Islet precursor cell (in vitro differentiated cells): ENCODE results near the gene KCNMA1.
"Not testable (repeated sequence)": the region's sequence is repeated elsewhere in the genome, so short reads cannot be mapped to it uniquely, and the experiment has no call there.

Source experiments
- DNase-seq: peaks from one replicate; pipeline ENCODE4 v3.0.0-alpha.2; 2018

The KCNMA1 gene

DNA sequence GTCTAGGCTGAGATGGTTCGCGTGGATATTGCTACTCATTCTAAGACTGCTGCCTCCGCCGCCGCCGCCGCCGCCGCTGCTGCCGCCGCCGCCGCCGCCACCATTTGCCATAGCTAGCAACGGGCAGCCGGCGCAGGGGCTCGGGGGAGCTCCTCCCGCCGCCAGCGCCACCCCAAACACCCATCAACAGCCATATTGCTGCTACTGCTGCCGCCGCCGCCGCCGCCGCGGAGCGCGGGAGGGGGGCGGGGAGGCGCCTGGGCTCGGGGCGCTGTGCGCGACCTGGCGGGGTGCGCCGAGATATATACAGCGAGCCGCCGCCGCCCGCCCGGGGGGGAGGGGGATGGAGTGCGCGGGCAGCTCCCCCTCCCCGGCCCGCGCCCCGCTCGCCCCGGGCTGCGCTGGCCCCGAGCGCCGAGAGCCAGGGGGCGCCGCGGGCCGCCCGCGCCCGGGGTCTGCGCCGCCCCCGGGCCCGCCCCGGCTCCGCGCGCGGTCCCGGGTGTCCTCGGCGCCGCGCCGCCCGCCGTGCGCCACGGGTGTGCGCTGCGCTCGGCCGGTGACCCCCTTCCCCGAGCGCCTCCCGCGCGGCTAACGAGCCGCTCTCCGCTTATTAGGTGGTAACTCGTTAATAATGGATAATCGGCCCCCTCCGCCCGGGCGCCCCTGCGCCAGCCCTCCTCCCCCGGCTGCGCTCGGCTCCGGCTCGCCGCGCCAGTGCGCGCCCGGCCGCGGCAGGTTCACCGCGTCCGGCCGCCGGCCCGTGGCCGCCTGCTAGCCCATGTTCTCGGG, at the start of gene KCNMA1:
KCNMA1 (minus strand) TSS at position 277 of the 789 bp plus-strand sequence.
- DNase-seq: peak; percentile 65

DNA sequence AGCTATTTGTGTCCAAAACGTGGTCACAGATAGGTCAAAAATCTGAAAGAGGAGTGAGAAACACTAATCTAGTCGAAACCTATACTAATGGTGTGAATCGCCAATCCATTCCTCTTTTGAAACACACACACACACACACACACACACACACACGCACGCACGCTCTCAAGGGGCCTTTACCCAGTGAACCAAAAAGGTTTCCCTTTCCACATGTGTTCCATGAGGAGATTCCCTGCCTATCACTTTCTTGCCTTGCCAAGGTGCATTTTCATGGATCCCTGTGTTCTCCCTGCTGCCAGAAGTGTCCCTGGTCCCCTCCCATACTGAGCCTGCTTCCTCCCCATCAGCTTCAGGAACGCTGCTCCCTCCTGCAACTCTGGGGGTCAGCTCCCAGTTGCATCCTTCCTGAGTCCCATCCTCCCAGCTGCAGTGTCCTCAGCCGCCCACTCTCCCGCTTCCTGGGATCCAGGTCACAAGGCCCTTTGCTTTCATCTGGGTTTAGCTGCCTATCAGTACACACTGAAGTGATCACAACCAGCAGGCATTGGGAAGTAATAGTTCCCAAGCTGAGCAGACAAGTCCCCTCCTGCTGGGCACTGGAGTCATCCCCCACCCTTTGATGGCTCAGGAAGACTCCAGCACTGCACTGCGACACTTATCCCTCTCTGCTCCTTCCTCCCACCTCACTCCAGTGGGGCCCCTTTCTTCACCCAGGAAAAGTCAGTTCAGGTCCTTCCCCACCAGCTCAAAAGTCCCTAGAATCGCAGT, 49.2 kb upstream of the KCNMA1 start:
- no peak for DNase-seq

DNA sequence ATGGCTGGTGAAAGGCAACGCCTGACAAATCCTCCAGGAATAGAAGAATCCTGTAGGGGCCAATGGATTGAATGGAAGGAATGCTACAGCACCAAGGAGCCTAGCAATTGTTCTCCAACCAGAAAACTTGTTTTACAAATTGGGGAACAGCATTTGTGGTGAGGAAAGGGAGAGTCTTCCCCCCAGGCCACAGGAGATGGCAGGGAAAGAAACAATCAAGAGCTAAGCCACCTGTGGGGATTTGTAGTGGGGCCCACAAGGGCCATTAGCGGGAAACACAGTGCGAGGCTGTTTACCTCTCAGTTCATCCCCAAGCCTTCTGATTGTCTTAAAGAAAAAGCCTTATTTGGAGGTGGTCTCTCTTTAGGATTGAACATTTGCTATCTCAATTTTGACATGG, 48.5 kb upstream of the KCNMA1 start:
- no peak for DNase-seq

DNA sequence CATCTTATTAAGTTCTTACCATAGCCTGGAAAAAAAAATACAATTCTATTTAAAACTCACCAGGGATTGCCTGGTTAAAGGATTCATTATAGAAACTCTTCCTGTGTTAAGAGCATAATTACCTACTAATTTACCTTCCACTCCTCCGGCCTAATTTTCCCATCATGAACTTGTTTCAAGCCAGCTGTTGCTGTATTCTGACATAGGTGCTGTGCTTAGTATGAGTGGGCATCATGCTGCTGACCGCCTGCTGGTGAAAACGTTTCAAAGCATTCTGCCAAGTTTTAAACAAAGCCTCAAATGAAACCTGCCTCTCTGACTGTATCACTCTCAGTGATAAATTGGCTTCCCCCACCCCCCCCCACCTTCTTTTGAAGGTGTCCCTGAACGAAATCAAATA, 47.8 kb upstream of the KCNMA1 start:
- DNase-seq: no peak

DNA sequence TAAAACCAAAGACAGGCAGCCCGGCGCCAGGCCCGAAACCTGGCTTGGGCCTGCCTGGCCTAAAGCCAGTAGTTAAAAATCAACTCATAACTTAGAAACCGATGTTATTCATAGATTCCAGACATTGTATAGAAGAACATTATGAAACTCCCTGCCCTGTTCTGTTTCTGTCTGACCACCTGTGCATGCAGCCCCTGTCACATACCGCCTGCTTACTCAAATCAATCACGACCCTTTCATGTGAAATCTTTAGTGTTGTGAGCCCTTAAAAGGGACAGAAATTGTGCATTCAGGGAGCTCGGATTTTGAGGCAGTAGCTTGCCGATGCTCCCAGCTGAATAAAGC, 45.5 kb upstream of the KCNMA1 start:
- not testable (repeated sequence) for DNase-seq

DNA sequence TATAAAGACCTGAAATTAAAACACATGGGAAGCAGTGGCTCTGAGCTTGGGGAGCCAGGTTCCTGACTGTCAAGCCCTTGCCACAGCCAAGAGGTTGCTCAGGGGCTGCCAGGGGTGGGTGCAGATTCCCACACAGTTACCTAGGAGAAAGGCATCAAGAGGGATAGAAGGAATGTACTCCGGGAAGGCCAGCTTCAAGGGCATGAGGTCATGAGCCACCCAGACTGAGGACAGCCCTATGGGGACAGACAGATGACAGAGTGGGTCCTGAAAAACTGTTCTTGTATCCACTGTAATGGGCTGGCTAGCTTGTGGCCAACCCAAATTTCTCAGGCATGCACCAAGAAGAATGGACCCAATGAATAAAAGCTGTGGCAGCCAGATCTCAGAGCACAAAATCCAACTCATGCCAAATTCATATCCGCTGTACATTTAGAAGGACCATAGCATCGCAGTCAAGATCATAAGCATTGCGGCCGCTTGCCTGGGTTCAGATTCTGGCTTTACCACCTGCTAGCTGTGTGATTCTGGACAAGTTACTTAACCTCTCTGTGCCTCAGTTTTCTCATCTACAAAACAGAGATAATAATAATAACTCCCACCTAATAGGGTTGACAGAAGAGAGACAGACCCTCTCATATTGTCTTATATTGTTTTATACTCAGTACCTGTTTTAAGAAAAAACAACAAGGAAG, 44.9 kb upstream of the KCNMA1 start:
- DNase-seq: no peak

DNA sequence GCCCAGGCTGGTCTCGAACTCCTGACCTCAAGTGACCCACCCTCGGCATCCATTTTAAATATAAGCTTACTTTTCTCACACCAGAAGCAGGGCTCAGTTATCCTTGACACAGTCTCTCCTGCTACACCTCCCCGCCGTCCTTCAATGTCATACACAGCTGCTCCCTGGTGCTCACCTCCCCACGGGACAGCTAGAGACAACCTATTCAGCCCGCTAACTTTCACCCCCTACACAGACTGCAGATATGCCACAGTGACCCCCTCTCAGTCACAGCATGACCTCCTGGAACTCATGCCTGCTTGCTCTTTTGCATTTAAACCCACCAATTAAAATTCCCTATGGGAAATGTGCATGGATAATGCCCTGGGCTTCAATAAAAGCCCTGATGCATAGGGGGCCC, 44.2 kb upstream of the KCNMA1 start:
- DNase-seq: no peak

DNA sequence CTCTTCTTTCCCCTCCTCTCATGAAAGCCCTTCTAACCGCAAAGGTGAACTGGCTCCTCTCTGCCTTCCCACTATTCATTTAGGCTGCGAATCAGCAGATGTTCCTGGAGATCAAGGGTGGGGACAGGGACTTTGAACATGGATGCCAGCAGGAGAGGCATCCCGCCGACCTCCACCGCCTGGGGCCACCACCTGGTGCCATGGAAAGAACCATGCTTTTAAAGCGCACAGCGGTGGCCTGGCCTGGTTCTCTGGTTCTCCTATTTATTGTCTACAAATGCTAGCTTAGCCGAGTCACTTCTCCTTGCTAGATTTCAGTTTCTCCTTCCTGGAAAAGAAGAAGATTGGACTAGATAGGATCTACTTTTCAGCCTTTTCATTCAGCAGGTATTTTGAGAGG, 43.2 kb upstream of the KCNMA1 start:
- DNase-seq: no peak

DNA sequence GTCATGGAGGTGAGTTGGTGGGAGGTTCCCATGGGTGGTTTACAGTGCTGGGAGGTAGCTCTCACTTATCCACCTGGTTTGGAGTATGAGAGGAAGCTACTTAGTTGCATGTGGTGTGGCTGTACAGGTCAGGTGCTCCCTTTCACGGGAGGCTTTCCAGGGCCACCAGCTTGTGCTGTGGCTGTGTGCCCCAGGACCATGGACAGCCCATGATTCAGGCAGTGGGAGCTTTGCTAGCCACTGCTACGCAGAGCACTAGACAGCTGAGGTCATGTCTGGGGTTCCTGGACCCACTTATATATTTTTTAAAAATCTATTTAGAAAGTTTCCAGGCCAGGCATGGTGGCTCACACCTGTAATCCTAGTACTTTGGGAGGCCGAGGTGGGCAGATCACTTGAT, 42.5 kb upstream of the KCNMA1 start:
- DNase-seq: peak; percentile 46

DNA sequence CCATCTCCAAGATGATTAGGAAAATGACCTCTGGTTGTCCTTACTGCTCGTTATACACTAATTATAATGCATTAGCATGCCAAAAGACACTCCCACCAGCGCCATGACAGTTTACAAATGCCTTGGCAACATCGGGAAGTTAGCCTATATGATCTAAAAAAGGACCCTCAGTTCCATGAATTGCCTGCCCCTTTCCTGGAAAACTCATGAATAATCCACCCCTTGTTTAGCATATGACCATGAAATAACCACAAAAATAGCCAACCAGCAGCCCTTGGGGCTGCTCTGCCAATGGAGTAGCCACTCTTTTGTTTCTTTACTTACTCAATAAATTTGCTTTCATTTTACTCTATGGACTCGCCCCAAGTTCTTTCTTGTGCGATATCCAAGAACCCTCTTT, 41.6 kb upstream of the KCNMA1 start:
- DNase-seq: peak; percentile 8

DNA sequence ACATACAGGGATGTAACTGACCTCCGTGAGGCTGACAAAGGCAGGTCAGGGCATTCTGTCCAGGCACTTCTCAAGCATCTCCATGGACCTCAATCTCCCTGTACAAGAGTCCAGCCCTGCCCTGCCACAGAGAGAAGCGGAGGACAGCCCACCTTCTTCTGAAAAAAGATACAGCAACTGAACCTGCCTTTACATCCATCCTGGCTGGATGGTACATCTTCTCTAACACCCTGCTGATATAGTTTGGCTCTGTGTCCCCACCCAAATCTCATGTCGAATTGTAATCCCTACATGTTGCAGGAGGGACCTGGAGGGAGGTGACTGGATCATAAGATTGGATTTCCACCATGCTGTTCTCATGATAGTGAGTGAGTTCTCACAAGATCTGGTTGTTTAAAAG, 40.5 kb upstream of the KCNMA1 start:
- DNase-seq: no peak

DNA sequence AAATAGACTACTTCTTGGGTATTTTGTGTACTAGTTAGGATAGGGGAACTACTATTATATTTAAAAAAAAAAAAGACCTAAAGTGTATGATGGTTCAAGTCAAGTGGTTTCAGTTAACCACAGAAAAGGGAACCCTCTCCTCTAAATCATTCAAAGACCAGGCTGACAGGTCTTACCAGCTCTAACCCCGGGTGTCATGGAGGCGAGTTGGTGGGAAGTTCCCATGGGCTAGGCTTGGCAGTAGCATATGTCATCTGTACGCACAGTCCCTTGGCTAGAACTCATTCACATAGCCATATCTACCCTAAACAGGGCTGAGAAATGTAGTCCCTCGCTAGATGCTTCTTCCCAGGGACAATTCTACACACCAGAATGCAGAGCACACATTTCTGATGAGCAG, 37.7 kb upstream of the KCNMA1 start:
- DNase-seq: no peak

DNA sequence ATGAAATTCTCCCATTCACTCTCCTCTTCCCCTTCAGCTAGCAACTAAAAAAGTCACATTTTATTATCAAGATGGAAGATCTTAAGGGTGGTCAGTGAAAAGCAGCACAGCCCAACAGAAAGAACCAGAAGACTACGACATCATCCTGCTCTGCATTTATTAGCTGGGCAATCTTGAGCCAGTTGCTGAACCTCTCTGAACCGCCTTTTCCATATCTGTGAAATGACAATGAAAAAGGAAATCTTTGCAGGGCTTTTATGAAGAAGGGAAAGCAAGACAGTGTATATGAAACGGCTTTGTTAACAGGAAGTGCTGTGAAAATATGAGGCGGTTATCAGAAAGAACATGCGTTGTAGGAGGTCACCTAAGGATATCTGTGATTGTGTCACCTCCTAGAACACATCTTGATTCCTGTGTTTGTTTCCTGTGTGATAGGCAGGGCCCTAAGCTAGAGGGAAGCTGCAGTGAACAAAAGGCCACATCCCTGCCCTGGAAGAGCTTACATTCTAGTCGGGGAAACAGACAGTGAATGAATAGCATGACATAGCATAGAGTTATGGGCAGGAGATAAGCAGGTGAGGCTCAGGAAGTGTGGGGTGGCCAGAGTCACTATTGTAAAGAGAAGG, 36.0 kb upstream of the KCNMA1 start:
- DNase-seq: no peak

DNA sequence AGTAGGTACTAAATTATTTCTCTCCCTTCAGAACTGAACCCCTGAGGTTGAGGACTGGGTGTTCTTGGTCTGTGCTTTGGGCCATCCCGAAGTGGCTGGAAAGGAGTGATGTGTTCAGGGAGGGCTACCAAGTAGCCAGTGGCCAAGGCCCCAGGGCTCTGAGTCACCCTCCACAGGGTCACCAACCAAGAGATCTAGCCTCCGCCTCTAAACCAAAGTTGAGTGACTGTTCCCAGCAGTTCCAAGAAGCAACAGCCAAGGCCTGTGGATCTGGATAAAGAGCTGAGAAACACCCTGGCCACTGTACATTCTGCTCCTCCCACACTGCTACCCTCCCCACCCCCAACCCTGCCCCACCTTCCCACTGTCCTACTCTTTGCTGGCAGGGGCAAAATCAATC, 35.5 kb upstream of the KCNMA1 start:
- peak; percentile 71 for DNase-seq

DNA sequence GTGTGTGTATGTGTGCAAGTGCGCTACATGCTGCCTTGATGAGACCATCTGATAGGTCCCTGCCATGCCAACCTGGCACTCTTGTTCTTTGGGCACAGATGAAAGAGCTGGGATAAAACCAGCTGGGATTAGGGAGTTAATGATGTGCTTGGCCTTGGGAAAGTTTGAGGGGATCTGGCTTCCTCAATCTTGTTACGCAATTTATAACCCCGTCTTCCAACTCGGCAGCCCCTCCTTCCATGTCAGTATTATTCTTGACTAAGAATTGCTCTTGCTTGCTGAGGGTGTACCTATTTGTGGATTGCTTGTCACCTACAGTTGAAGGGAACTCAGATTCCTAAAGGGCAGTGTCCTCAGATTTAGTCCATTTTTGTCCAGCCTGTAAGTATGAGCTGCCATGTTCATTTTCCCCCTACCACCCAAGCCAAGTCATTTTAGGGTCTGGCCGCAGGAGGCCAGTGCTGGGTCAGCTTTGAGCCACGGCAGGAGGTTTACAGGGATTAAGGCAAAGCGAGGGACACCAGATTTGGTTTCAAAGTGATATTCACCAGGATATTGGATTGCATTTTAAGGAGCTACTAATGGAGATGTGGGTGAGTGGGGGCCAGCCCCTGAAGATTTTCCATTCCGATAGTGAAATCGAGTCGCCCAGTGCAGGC, 34.1 kb upstream of the KCNMA1 start:
- no peak for DNase-seq

DNA sequence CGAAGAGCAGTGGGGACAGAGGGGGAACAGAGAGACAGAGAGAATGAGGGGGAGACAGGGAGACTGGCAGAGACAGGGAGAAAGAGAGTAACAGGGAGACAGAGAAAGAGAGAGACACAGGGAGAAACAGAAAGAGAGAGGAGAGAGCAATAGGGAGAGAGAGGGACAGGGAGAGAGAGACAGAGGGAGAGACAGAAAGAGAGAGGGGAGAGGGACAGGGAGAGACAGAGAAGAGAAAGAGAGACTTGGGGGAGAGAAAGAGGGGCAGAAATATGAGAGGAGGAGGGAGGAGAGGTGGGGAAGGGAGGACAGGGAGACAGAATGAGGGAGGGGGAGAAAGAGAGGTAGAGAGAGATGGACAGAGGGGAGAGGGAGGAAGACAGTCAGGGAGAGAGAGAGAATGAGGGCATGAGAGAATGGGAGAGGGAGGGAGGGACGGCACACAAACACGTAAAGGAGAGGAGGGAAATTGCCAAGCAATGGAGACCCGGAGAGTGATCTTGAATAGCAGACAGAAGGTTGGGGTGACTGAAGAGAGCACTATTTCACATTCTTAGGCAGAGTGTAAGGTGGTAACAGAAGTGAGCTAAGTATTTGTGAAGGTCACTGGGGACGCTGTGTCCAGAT, 33.3 kb upstream of the KCNMA1 start:
- no peak for DNase-seq

DNA sequence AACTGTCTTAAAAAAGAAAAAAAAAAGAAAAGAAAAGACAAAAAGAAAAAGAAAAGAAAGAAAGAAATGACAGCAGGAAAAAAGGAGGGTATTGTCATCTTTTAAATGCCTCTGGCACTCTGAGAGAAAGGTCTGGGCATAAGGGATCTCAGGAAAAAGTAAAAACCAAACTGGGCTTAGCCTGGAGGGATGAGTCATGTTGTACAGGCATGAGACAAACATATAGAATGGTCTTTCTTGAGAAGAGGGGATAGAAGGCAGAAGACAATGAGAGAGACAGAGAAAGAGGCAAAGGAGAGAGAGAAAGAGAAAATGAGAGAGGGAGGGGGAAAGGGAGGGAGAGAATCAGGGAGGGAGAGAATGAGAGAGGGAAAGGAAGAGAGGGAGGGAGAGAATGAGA, 32.3 kb upstream of the KCNMA1 start:
- DNase-seq: no peak

DNA sequence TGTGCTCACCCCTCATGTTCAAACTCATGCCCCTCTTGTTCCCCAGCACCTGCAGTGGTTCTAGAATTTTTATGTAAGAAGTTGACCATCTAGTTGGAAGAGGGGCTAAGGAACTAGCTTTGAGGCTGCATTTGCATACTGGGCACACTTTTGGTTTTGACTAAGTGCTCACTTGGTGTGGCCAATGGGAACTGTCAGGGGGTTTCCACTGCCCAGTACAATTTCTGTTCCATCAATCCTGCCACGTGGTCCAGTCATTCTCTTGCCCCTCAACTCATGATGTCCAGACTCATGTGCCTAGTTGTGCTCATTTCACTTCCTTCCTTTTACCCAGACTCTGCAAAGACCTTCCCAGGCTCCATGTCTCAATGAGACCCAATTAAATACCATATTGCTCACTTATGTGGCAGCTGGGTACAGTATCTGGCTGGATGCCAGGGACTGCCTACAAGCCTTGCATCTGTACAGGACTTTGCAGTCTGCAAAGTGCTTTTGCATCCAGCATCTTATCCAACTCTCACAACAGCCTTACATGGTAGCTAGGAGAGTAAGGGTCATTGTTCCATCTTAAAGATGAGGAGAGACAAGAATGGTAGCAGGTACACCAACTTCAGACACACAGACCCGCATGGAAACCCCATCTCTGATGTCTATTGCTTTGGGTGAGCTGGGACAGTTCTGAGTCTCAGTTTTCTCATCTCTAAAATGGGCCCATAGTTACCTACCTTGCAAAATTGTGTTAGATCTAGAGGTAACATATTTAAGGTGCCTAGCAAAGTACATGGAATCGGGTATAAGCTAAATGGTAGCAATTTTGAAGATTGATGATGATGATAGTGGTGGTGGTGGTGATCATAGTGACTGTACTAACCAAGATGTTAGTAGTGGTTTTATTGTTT, 30.1 kb upstream of the KCNMA1 start:
- no peak for DNase-seq

DNA sequence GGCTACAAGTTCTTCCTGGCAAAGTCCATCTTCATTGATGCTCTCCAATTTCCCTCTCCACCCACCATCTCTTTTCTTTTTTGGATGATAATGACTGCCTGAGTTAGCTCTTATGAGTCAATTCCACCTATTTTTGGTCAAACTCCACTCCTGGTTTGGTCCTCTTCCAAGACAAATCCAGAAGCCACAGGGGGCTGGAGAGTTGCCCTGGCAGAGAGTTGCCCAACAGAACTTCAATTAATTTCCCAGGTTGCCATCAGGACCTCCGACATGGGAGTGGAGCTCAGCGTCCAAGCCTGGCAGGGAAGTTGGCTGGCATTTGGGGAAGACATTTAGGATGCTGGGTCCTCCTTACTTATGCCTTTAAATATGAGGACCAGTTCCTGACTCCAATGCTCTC, 29.2 kb upstream of the KCNMA1 start:
- no peak for DNase-seq

DNA sequence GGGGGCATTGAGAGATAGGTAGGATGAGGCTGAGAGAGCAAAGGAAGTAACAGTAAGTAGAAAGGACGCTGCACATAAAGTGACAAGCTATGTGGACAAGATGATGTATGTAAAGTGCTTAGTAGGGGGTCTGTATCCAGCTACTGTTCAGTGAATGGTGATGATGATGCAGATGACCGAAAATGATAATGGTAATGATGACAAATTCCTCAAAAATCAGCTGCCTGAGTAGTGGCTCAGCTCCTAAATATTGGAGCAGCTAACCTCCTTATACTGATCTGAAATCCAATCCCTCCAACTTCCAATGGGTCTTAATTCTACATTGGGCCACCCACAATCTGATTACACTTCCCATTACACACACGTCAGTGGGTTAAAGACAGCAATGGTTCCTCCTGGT, 27.1 kb upstream of the KCNMA1 start:
- DNase-seq: no peak

DNA sequence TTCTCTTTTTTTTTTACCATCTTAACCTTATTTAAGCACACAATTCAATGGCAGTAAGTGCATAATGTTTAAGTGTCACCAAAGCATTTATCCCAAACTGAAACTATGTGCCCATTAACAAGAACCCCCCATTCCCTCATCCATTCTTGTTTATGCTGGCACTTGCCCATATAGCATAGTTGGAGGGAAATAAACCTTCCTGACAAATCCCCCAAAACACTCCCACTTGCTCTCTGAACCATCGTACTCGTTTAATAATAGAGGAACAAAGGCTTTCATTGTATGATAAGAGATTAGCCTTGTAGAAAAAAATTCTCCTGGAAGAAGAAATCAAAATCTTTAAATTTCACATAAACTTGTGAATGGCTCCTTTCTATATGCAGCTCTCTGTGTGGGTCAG, 26.4 kb upstream of the KCNMA1 start:
- DNase-seq: no peak
